ENCODE measurements around the gene ADM. TPM values are rescaled to one million over a fixed set of nuclear protein-coding genes. Genes with fewer than 3 reads are reported as not detected.

The ADM gene
- total RNA-seq, 1 donor from 2014 or later, result 8.6 TPM

GRCh38 chr11:10288881-10289764 is 15.8 kb upstream of the ADM start:
- DNase-seq (ENCODE audit: low spot score in 2 of 2), result no peak
- FAIRE-seq, result no peak

- FAIRE-seq, result no peak
- no peak for DNase-seq (ENCODE audit: low spot score in 2 of 2)
Measured at GRCh38 chr11:10289765-10290380, 15.0 kb upstream of the ADM start.

- FAIRE-seq (no peak), DNase-seq (ENCODE audit: low spot score in 2 of 2) (no peak)
Measured at GRCh38 chr11:10291801-10292638, 12.9 kb upstream of the ADM start.

GRCh38 chr11:10293423-10294289 is 11.2 kb upstream of the ADM start, which contains the start of gene SBF2:
Gene SBF2, minus strand, starts transcription at chr11:10294219. Its CDS starts 150 bp downstream, at chr11:10294069.
- FAIRE-seq (no peak), DNase-seq (ENCODE audit: low spot score in 2 of 2) (peak; percentile 84 to 93)

- DNase-seq (ENCODE audit: low spot score in 2 of 2), result peak; percentile 53 to 57
- FAIRE-seq, result no peak
Measured at GRCh38 chr11:10294290-10294953, 10.5 kb upstream of the ADM start.

GRCh38 chr11:10295064-10295901 is 9.6 kb upstream of the ADM start:
- DNase-seq (ENCODE audit: low spot score in 2 of 2) (no peak), FAIRE-seq (no peak)

GRCh38 chr11:10298342-10298741 is 6.5 kb upstream of the ADM start:
- no peak for FAIRE-seq

GRCh38 chr11:10301656-10302358 is 3.1 kb upstream of the ADM start:
- FAIRE-seq (no peak), DNase-seq (ENCODE audit: low spot score in 2 of 2) (no peak)

More at GRCh38 chr11:10298342-10298741, 6.5 kb upstream of the ADM start:
- no peak for DNase-seq (ENCODE audit: low spot score in 2 of 2)

- DNase-seq (ENCODE audit: low spot score in 2 of 2) (no peak), FAIRE-seq (no peak)
Measured at GRCh38 chr11:10302359-10302743, 2.5 kb upstream of the ADM start.

GRCh38 chr11:10302744-10303557 is 1.9 kb upstream of the ADM start:
- FAIRE-seq (no peak), DNase-seq (ENCODE audit: low spot score in 2 of 2) (peak in 1 of 2 donors; percentile 66)

GRCh38 chr11:10303558-10304363 is 1.1 kb upstream of the ADM start:
- FAIRE-seq (no peak), DNase-seq (ENCODE audit: low spot score in 2 of 2) (peak; percentile 36 to 42)

GRCh38 chr11:10305262-10305963 is 540 bp downstream of the ADM start:
- FAIRE-seq (no peak), DNase-seq (ENCODE audit: low spot score in 2 of 2) (peak; percentile 18 to 38)

GRCh38 chr11:10305964-10306918 is 1.4 kb downstream of the ADM start:
- no peak for FAIRE-seq
- peak; percentile 19 to 47 for DNase-seq (ENCODE audit: low spot score in 2 of 2)

- FAIRE-seq (no peak), DNase-seq (ENCODE audit: low spot score in 2 of 2) (peak in 1 of 2 donors; percentile 49)
Measured at GRCh38 chr11:10307022-10307399, 2.1 kb downstream of the ADM start.
